ENCODE measurements around the gene CACNB2. TPM values are rescaled to one million over a fixed set of nuclear protein-coding genes. Genes with fewer than 3 reads are reported as not detected.

CACNB2 gene
- total RNA-seq, 1 experiment from 2014 or later = not detected

DNA sequence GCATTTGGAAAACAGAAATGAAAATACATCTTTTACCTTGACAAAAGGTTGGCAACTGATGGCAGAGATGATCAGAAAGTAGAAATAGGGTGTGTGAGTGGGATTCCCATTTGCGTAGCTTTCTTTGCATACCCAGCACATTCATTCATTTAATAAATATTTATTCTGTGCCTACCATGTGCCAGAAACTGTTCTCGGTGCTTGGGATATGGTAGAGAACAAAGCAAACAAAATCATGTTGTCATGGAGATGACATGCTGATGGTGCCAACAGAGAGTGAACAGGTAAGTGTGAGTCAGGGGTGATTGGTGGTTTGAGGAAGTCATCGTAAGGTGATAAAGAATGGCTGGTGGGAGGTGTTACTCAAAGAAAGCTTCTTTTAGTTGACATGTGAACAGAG, 45.4 kb downstream of the CACNB2 start:
- DNase-seq (ENCODE audit: low read depth, low spot score) (no peak), ATAC-seq (no peak)
- intact Hi-C loops (cut with micrococcal nuclease; ENCODE audit: unreplicated experiment) = no loop called here
- in situ Hi-C loops (cut with HindIII; ENCODE audit: low pct_unique_long_range_greater_than_20kb, low sequenced_read_pairs) = no loop called here
- no TSS peak for BruUV-seq (replicated peaks)
- Histone ChIP-seq H3K9me3 (ENCODE audit: control insufficient read depth, insufficient read depth, low read depth, low read length) (no peaks in the 10 kb centered on the region), H3K4me1 (ENCODE audit: control insufficient read depth, insufficient read depth, low read length) (no peaks in the 10 kb centered on the region), H3K36me3 (ENCODE audit: control insufficient read depth, insufficient read depth, low read length) (no peaks in the 10 kb centered on the region), H3K4me3 (ENCODE audit: low read depth in 2 of 2, low read length in 2 of 2) (no peak overlapping the region), H3K27ac (ENCODE audit: low read length) (no peak overlapping the region), H3K27me3 (ENCODE audit: control insufficient read depth, insufficient read depth, low read length) (no peaks in the 10 kb centered on the region)
- ChIA-PET CTCF (no interaction called here), POLR2A (no interaction called here)
- TF ChIP-seq, protein P1, sequence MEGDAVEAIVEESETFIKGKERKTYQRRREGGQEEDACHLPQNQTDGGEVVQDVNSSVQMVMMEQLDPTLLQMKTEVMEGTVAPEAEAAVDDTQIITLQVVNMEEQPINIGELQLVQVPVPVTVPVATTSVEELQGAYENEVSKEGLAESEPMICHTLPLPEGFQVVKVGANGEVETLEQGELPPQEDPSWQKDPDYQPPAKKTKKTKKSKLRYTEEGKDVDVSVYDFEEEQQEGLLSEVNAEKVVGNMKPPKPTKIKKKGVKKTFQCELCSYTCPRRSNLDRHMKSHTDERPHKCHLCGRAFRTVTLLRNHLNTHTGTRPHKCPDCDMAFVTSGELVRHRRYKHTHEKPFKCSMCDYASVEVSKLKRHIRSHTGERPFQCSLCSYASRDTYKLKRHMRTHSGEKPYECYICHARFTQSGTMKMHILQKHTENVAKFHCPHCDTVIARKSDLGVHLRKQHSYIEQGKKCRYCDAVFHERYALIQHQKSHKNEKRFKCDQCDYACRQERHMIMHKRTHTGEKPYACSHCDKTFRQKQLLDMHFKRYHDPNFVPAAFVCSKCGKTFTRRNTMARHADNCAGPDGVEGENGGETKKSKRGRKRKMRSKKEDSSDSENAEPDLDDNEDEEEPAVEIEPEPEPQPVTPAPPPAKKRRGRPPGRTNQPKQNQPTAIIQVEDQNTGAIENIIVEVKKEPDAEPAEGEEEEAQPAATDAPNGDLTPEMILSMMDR (IDR thresholded peaks at IDR 0.05) = no peak
- TF ChIP-seq, protein P2, sequence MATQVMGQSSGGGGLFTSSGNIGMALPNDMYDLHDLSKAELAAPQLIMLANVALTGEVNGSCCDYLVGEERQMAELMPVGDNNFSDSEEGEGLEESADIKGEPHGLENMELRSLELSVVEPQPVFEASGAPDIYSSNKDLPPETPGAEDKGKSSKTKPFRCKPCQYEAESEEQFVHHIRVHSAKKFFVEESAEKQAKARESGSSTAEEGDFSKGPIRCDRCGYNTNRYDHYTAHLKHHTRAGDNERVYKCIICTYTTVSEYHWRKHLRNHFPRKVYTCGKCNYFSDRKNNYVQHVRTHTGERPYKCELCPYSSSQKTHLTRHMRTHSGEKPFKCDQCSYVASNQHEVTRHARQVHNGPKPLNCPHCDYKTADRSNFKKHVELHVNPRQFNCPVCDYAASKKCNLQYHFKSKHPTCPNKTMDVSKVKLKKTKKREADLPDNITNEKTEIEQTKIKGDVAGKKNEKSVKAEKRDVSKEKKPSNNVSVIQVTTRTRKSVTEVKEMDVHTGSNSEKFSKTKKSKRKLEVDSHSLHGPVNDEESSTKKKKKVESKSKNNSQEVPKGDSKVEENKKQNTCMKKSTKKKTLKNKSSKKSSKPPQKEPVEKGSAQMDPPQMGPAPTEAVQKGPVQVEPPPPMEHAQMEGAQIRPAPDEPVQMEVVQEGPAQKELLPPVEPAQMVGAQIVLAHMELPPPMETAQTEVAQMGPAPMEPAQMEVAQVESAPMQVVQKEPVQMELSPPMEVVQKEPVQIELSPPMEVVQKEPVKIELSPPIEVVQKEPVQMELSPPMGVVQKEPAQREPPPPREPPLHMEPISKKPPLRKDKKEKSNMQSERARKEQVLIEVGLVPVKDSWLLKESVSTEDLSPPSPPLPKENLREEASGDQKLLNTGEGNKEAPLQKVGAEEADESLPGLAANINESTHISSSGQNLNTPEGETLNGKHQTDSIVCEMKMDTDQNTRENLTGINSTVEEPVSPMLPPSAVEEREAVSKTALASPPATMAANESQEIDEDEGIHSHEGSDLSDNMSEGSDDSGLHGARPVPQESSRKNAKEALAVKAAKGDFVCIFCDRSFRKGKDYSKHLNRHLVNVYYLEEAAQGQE (IDR thresholded peaks at IDR 0.05; ENCODE audit: insufficient read depth in 1 of 2, low read depth in 2 of 2, low read length in 1 of 2) = no peak
- no peak for TF ChIP-seq POLR2AphosphoS5 (IDR thresholded peaks at IDR 0.05; ENCODE audit: low read depth, low read length)
- TF ChIP-seq TCF7L2 (IDR thresholded peaks at IDR 0.05; ENCODE audit: low read depth, low read length) = no peak
- no peak for TF ChIP-seq SIN3A (IDR thresholded peaks at IDR 0.05; ENCODE audit: borderline replicate concordance, insufficient read depth, low read depth, low read length)

DNA sequence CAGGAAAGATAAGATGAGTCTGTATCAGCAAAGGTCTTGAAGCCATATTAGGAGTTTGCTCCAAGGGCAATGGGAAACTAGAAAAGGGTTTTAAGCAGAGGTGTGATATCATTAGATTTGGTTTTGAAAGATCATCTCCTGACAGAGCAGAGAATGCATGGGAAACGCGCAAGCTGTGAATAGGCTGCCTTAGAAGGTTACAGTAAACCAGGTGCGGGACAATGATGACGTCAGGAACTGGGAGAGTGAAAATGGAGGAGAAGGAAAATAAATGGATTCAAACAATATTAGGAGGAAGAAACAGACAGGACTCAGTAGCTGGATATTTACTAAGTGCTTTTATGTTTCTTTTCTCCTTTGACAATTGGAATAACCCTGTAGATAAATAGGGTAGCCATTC, 50.6 kb downstream of the CACNB2 start:
- ChIA-PET POLR2A (no interaction called here), CTCF (no interaction called here)
- Histone ChIP-seq H3K27ac (ENCODE audit: low read length) (no peak overlapping the region), H3K4me1 (ENCODE audit: control insufficient read depth, insufficient read depth, low read length) (no peaks in the 10 kb centered on the region), H3K9me3 (ENCODE audit: control insufficient read depth, insufficient read depth, low read depth, low read length) (no peaks in the 10 kb centered on the region), H3K36me3 (ENCODE audit: control insufficient read depth, insufficient read depth, low read length) (no peaks in the 10 kb centered on the region), H3K4me3 (ENCODE audit: low read depth in 2 of 2, low read length in 2 of 2) (no peak overlapping the region), H3K27me3 (ENCODE audit: control insufficient read depth, insufficient read depth, low read length) (no peaks in the 10 kb centered on the region; the same call in 1 of the 2 replicates)
- no TSS peak for BruUV-seq (replicated peaks)
- no peak for DNase-seq (ENCODE audit: low read depth, low spot score)
- TF ChIP-seq SIN3A (IDR thresholded peaks at IDR 0.05; ENCODE audit: borderline replicate concordance, insufficient read depth, low read depth, low read length) (no peak), TCF7L2 (IDR thresholded peaks at IDR 0.05; ENCODE audit: low read depth, low read length) (no peak), POLR2AphosphoS5 (IDR thresholded peaks at IDR 0.05; ENCODE audit: low read depth, low read length) (no peak)
- TF ChIP-seq, protein P2 (IDR thresholded peaks at IDR 0.05; ENCODE audit: insufficient read depth in 1 of 2, low read depth in 2 of 2, low read length in 1 of 2) = no peak
- TF ChIP-seq, protein P1 (IDR thresholded peaks at IDR 0.05) = no peak
- in situ Hi-C loops (cut with HindIII; ENCODE audit: low pct_unique_long_range_greater_than_20kb, low sequenced_read_pairs) = no loop called here
- ATAC-seq = no peak
- intact Hi-C loops (cut with micrococcal nuclease; ENCODE audit: unreplicated experiment) = no loop called here

Measured in Panc1 (cell line).